NOMO-1 treated with DMSO at 0.1 percent for 48 hours (cell line): ENCODE measurements around the gene SMG9.
A peak's percentile ranks its signal among the peaks of the same experiment; 100 is the strongest.

Source experiments
- DNase-seq: peaks from one replicate; lab custom pipeline; 2025; ENCODE audit not compliant: unreplicated experiment; lab: John Stamatoyannopoulos, UW

The SMG9 gene

GRCh38 chr19:43754503-43755255 lies at the start of gene SMG9:
Gene SMG9, minus strand, starts transcription at chr19:43754962. Its CDS starts 4,221 bp downstream, at chr19:43750741.
- peak; percentile 96 for DNase-seq

GRCh38 chr19:43804432-43804831 lies 49.7 kb upstream of the SMG9 start:
- no peak for DNase-seq

- no peak for DNase-seq
Observed at GRCh38 chr19:43802216-43802951, 47.6 kb upstream of the SMG9 start, which contains the start of gene LYPD5. Gene LYPD5, minus strand, starts transcription at chr19:43802447. Its CDS starts 67 bp downstream, at chr19:43802380.

- DNase-seq: no peak
Observed at GRCh38 chr19:43799502-43800142, 44.9 kb upstream of the SMG9 start.

- DNase-seq: peak; percentile 11
Observed at GRCh38 chr19:43798546-43799409, 44.0 kb upstream of the SMG9 start.

GRCh38 chr19:43798026-43798545 lies 43.3 kb upstream of the SMG9 start:
- DNase-seq: no peak

GRCh38 chr19:43797556-43797955 lies 42.8 kb upstream of the SMG9 start:
- DNase-seq: no peak

GRCh38 chr19:43797118-43797517 lies 42.4 kb upstream of the SMG9 start:
- no peak for DNase-seq

GRCh38 chr19:43790587-43790986 lies 35.8 kb upstream of the SMG9 start:
- DNase-seq: peak; percentile 27

- DNase-seq: peak; percentile 58
Observed at GRCh38 chr19:43789029-43789428, 34.3 kb upstream of the SMG9 start.

- DNase-seq: no peak
Observed at GRCh38 chr19:43786665-43787064, 31.9 kb upstream of the SMG9 start.

- DNase-seq: peak; percentile 71
Observed at GRCh38 chr19:43784981-43785808, 30.4 kb upstream of the SMG9 start.

GRCh38 chr19:43784241-43784980 lies 29.6 kb upstream of the SMG9 start:
- DNase-seq: peak; percentile 46

- no peak for DNase-seq
Observed at GRCh38 chr19:43783636-43784035, 28.9 kb upstream of the SMG9 start.

GRCh38 chr19:43782689-43783231 lies 28.0 kb upstream of the SMG9 start:
- DNase-seq: no peak

GRCh38 chr19:43782311-43782660 lies 27.5 kb upstream of the SMG9 start:
- no peak for DNase-seq

- no peak for DNase-seq
Observed at GRCh38 chr19:43781630-43782310, 27.0 kb upstream of the SMG9 start.
